Measurements from ENCODE around the gene SEPTIN5.

SEPTIN5 gene

DNA sequence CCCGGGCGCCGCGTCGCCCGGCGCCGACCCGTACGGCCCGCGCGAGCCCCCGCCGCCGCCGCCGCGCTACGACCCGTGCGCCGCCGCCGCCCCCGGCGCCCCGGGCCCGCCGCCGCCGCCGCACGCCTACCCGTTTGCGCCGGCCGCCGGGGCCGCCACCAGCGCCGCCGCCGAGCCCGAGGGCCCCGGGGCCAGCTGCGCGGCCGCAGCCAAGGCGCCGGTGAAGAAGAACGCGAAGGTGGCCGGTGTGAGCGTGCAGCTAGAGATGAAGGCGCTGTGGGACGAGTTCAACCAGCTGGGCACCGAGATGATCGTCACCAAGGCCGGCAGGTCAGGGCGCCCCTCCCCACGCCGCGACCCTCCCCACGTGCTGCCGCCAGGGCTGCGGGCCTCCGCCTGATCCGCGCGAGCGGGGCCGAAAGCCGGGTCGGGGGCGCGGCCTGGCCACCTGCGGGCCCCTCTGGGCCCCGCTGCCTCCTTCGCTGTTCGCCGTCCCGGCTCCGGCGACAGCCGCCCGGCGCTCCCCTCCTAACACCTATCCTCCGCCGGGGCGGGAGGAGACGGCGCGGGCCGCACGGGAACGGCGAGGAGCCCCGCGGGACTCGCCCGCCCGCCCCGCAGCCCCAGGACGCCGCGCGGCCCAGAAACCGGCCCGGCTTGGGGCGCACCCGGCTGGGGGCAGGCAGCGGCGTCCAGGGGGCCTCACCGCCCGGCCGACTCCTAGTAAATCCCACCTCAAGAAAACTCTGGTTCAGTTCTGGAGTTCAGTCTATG, 46.8 kb downstream of the SEPTIN5 start:
- DNase-seq (ENCODE audit: low read depth): no peak

DNA sequence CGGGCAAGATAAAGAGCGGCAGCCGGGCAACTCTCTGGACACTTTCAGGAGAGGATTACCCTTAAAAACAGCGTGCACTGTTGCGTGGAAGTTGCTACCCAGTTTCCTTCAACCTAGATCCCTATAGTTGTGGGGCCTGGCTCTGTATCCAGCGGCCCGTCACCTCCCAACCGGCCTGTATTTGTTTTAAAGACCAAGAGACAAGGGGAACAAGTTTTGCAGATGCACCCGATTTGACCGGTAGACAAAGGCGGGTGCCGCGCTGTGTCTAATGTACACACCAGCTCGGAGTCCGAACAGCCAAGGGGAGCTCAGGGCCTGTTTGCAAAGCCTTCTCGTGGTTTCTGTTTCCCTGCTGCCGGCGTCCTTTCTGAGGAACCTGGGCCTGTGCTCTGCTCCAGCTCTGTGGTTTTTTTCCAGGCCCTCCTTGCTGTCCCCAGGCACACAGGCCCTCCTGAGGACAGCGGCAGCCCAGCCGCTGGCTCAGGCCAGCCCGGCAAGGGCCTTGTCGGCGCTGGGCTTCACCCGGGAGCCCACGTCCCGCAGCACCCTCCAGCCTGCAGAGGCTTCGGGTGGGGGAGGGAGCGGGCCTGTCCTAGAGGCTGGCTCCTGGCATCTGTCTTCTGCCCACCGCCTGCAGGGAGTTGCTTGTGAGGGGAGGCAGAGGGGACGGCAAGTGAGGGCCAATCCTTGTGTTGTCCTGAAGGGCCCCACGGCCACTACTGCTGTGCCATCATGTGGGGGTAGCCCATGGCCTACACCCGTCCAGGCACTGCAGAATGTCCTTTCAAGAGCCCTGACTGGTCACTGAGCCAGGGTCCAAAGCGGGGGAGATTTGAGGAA, 47.6 kb downstream of the SEPTIN5 start:
- no peak for DNase-seq (ENCODE audit: low read depth)

DNA sequence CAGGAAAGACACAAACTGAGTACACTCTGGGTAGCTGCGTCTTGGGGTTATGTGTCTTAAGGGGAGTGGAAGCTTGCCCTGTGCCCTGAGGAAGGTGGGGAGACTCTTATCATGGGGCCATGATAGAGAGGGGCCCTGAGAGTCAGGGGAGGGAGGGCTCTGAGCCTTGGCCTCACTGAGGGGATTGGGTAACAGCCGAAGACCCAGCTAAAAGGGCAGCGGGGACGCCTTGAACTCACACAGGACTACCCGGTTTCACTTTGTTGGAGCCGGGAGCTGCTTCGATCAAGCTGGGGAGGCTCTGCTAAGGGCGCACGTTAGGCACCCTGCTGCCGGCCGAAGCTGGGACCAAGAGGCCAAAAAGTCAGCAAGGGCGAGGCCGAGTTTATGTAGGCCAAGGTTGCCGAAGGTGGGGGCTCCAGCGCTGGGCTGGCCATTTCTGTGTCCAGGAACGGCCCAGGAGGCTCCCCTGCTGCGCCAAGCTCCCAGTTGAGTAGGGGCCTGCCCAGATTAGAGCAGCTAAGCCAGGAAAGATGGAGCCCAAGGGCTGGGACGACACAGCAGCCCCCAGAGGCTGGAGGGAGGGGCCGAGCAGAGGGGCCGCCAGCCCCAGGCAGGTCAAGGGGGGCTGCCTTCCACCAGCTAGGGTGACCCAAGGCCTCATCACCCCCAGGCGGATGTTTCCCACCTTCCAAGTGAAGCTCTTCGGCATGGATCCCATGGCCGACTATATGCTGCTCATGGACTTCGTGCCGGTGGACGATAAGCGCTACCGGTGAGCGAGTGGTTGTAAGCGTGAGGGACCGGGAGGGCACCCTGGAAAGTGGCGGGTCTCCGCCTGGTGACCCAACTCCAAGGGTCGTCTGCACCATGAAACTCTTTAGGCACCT, 48.5 kb downstream of the SEPTIN5 start:
- no peak for DNase-seq (ENCODE audit: low read depth)

DNA sequence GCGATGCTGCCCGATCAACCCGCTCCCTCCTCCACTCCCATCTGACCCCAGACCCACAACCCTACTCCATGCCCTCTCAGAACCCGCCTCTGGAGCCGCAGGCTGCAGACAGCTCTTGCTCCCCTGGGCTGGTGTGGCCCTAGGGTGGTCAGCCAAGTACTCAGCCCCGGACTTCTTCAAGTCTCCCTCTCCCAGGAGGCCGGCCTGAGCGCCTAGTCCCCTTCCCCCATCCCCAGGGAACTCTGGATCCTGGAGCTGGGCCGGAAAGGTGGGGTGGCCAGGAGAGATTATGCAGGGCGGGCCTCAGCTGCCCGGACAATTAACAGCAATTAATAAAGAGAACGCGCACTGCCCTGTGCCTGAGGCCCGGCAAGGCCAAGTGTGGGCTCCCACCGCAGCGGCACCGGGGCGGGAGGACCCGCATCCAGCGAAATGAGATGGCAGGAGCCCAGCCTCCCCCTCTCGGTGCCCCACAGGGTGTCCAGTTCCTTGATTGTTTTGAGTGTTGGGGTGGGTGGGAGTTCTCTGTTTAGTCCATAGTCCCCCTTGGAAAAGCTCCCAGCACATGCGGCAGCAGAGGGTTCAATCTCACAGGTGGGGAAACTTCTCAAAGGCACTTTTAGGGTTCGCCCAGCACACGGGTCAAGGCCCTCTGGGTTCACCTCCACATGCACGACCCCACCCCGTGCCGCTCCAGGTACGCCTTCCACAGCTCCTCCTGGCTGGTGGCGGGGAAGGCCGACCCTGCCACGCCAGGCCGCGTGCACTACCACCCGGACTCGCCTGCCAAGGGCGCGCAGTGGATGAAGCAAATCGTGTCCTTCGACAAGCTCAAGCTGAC, 49.4 kb downstream of the SEPTIN5 start:
- no peak for DNase-seq (ENCODE audit: low read depth)

DNA sequence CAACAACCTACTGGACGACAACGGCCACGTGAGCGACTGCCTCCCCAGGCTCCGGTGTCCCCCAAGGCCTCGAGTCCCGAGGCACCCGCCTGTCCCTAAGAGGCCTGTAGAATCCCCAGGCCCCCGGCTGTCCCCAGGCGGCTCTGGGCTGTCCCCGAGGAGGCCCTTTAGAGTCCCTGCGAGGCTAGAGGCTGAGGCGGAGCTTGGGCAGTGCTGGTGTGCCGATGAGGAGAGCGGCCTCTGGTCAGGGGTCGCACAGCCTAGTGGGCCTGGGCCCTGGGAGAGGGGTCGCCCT, 49.9 kb downstream of the SEPTIN5 start:
- DNase-seq (ENCODE audit: low read depth): no peak

DNA sequence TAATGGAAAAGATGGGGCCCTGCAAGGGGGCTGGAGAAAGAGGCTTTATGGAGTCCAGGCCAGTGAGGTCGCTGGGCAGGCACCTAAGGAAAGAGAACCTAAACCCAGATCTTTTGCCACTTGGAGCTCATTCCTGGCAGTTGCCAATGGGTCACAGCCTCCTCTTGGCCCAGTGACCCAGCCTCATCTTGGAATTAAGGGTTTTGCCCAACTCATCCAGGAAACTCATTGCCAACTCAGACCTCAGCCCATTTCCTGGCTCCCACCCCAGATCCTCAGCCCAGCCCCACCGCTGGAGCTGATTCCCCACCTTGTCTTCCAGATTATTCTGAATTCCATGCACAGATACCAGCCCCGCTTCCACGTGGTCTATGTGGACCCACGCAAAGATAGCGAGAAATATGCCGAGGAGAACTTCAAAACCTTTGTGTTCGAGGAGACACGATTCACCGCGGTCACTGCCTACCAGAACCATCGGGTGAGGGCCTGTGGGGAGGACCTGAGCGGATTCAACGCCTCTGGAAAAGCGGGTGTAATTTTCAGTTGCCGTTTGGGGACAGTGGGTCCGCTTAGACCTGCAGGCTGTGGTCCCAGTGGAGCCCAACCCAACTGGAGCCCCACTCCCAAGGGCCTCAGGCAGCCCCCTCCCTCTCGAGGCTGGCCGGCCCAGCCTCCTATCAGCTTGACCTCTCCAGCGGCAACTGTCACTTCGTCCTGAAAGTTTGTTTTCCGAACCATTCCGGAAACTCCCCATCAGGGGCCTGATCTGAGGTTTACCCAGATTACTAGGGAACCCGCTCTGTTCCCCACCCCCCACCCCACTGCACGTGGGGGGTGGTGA, 50.6 kb downstream of the SEPTIN5 start:
- DNase-seq (ENCODE audit: low read depth): no peak

DNA sequence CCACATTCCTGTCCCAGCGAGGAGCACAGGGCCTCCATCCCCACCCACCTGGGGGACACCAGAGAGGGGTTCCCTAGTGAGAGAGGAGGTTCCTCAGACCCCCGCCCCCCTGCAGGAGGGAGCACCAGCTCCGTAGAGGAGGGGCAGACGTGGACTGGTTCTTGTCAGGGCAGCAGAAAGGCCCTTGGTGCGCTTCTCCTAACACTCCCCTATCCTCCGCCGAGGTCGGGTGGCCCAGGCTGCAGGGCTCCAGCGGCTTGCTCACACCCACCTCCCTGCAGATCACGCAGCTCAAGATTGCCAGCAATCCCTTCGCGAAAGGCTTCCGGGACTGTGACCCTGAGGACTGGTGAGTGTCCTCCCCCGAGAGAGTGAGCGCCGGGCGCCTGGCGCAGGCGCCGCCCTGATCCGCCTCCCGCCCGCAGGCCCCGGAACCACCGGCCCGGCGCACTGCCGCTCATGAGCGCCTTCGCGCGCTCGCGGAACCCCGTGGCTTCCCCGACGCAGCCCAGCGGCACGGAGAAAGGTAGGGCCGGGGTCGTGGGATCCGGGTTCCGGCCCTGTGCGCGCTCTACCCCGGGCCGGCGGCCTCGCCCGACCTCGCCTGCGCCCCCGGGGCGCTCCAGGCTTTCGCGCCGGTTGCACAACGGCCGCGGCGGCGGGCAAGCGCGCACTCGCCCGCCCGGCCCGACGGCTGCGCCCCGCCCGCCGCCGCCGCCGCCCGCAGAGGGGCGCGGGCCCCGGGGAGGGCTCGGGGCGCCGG, 51.4 kb downstream of the SEPTIN5 start:
- no peak for DNase-seq (ENCODE audit: low read depth)

DNA sequence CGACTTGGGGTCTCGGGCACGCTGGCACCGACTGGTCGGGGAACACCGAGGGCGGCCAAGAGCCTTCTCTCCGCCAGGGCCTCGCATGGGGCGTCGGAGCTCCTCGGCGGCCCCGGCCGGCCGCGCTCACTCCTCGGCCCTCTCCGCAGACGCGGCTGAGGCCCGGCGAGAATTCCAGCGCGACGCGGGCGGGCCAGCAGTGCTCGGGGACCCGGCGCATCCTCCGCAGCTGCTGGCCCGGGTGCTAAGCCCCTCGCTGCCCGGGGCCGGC, 51.9 kb downstream of the SEPTIN5 start:
- no peak for DNase-seq (ENCODE audit: low read depth)

DNA sequence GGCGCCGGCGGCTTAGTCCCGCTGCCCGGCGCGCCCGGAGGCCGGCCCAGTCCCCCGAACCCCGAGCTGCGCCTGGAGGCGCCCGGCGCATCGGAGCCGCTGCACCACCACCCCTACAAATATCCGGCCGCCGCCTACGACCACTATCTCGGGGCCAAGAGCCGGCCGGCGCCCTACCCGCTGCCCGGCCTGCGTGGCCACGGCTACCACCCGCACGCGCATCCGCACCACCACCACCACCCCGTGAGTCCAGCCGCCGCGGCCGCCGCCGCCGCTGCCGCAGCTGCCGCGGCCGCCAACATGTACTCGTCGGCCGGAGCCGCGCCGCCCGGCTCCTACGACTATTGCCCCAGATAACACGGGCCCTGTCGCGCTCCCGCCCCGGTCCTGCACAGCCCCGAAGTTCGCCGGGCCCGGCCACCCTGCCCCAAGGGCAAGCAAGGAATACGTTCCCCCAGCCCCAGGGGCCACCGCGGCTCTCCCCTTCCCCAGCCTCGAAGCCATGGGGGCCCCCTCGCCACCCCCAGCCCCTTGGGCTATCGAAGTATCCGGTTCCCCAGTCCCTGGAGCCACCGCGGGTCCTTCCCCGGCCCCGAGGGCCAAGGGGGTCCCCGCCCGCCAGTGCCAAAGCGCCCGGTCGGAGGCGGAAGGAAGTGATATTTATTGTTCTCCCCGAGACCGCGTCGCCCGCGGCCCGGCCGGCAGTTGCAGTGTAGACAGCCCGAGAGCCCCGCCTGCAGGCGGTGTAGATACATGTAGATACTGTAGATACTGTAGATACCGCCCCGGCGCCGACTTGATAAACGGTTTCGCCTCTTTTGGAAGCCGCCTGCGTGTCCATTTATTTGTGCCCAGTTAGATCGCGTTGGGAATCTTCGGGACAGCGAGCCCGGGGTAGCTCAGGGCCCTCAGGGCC, 52.5 kb downstream of the SEPTIN5 start:
- DNase-seq (ENCODE audit: low read depth): no peak

DNA sequence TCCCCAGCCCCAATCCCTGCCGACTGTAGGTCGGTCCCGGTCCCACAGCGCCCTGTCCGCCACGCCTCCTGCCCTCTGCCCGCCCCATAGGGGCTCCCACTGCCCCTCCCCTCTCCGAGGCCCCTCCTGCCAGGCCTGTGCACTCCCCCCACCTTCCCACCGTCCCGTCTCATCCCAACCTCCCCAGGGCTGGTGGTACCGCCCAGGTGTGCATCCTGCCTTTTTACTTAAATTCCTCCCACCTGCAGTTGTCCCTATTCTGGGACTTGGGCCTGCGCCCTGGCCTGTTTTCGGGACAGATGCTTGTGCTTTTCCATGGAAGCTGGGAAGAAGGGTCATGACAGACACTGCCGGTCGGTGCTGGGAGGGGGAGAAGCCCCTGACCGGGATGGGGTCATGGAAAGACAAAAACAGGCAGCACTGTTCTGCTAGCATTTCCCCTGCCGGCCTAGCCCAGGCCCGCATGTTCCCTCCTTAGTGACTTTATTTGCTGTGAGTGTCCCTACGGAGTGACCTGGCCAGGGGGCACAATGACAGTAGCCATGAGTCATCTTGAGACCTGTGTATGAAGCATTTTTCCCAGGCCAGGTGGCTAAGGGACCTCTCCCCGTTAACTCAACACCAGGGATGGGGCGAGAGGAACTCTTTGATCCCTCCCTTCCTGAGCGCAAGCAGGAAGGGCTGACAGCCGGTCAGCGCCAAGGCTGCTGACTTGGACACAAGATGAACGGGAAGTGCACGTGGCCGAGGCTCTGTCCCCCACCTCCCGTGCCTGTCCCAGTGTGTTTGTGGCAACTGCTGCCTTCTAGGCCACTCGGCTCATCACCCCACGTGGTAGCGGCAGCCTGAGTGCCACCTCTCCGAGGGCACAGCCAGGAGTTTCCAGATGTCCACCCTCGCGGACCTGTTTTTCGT, 53.4 kb downstream of the SEPTIN5 start:
- no peak for DNase-seq (ENCODE audit: low read depth)

DNA sequence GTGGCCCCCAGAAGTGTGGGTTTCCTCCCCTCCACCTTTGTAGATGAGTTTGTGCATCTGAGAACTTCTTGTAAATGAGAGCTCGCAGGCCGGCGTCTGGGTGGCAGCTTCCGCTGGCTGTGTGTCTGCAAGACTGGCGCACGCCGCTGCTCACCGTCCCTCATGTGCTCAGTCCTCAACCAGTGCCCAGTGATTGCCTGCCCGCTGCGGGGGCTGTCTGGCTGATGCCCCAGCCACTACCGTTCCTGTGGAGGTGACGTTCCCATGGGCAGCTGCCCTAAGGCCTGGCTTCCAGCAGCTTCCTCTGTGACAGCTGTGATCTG, 55.1 kb downstream of the SEPTIN5 start:
- DNase-seq (ENCODE audit: low read depth): no peak

DNA sequence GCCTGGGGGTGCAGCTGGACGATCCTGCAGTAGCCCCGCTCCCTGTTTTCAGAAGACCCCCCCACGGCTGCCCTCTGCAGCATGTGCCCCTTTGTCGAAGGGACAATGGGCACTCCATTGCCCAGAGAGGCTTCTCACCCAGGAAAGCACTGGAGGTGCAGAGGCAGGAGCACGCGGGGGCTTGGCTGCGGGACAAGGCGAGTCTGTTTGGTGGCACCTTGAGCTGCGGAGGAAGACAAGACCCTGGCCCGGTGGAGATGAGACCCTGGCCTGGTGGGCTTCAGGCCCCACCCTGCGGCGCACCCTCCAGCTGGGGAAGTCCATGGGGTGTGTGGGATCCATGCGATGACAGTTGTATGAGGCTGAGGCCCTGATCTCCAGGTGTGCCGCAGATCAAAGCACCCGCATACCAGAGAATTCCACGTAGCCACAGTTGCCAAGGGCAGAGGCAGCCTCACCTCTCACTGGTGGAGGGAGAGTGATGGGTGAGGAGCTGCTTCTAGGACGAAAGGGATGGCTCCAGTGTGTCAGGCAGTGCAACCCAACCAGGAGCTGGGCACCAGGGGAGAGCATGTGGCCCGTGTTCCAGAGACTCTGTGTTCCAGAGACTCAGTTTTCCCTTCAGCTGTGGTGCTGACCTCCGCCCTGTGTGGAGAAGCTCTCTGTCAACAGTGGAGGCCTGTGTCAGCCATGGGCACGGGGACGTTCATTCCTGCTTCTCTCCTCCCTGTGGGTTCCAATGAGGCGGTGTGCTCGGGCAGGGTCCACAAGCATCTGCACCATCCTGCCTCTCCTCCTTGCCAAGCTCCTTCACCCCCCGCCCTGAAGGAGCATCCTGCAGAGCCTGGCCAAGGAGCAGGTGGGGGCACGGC, 56.3 kb downstream of the SEPTIN5 start:
- DNase-seq (ENCODE audit: low read depth): no peak

DNA sequence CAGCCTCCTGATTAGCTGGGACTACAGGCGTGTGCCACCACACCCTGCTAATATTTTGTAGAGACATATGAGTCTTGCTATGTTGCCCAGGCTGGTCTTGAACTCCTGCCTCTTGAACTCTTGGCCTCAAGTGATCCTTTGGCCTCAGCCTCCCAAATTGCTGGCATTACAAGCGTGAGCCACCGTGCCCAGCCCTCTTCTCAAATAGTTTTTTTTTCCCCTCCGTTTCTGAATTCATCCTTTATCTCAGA, 58.0 kb downstream of the SEPTIN5 start:
- DNase-seq (ENCODE audit: low read depth): no peak
